Endothelial cell of umbilical vein (primary cell): ENCODE data around the gene RPS6KA5. TPM values are rescaled to one million over a fixed set of nuclear protein-coding genes. Genes with fewer than 3 reads are reported as not detected.
A peak's percentile ranks its signal among the peaks of the same experiment; 100 is the strongest.
"Not testable (repeated sequence)": the region's sequence is repeated elsewhere in the genome, so short reads cannot be mapped to it uniquely, and the experiment has no call there.

Source experiments
- BruUV-seq: library from RNA; stranded (reverse); fragments of 400-500 nt; replicated peaks from 2 replicates; lab custom pipeline; 2021; lab: Mats Ljungman, UMichigan
- CTCF ChIA-PET: fragments of 300-600, 350-600 bp; sonication (Branson Sonifier 250); formaldehyde crosslinking; loops from one replicate; lab custom pipeline; 2021; ENCODE audit warnings: antibody characterized with exemption, inconsistent platforms; lab: Charles Lee
- POLR2A ChIA-PET: fragments of 300-600, 350-600 bp; sonication (Branson Sonifier 250); formaldehyde crosslinking; loops from one replicate; lab custom pipeline; 2021; ENCODE audit warnings: antibody characterized with exemption, inconsistent platforms; lab: Charles Lee
- DNase-seq: peaks from one replicate; pipeline ENCODE4 v3.0.0-alpha.2; 2011; ENCODE audit warnings: low read depth, low spot score
- FAIRE-seq: peaks from 2 replicates; lab custom pipeline; 2011; peaks lifted over from hg19 to GRCh38; lab: Jason Lieb, UNC
- H2AFZ ChIP-seq: 2 replicates; pipeline ENCODE4 v1.6.0; 2012; ENCODE audit warnings: low read depth, low read length, control low read depth, inconsistent platforms
- H3K27ac ChIP-seq: 2 replicates; pipeline ENCODE4 v1.5.1; 2011; ENCODE audit warnings: low read depth, mild to moderate bottlenecking, control low read depth, low read length, moderate library complexity; ENCODE audit not compliant: insufficient read depth
- H3K27me3 ChIP-seq, 2 experiments: 2 replicates each; pipeline versions ENCODE4 v1.6.0 to v1.6.1; 2011; ENCODE audit warnings: low read length in 2 of 2, mixed read lengths in 1 of 2; ENCODE audit not compliant: control insufficient read depth in 2 of 2, insufficient read depth in 2 of 2
- H3K36me3 ChIP-seq, 2 experiments: 2 replicates in 1 of 2; 3 replicates in 1 of 2; pipeline ENCODE4 v1.5.1; 2011; ENCODE audit warnings: low read length in 2 of 2, mild to moderate bottlenecking in 1 of 2, moderate library complexity in 1 of 2; ENCODE audit not compliant: control insufficient read depth in 2 of 2, insufficient read depth in 2 of 2; ENCODE audit errors: extremely low read depth in 1 of 2
- H3K4me1 ChIP-seq: 3 replicates; pipeline ENCODE4 v1.5.1; 2011; ENCODE audit warnings: mild to moderate bottlenecking, low read length; ENCODE audit not compliant: control insufficient read depth, insufficient read depth; ENCODE audit errors: extremely low read depth
- H3K4me2 ChIP-seq: 2 replicates; pipeline ENCODE4 v1.6.1; 2011; ENCODE audit warnings: low read length, control low read depth, mixed read lengths; ENCODE audit not compliant: insufficient read depth
- H3K4me3 ChIP-seq, 3 experiments: fragments of 200-600 bp in 1 of 3; sonication (generic), shearing (Covaris generic) in 1 of 3; replicated peaks in 1 of 3; 2 replicates each; pipeline ENCODE4 v1.5.1; 2011 to 2016; ENCODE audit warnings: control low read depth in 3 of 3, low read length in 3 of 3, mild to moderate bottlenecking in 2 of 3, inconsistent platforms in 1 of 3, low read depth in 1 of 3, moderate library complexity in 1 of 3; ENCODE audit not compliant: insufficient read depth in 1 of 3
- H3K79me2 ChIP-seq: 2 replicates; pipeline ENCODE4 v1.6.0; 2012; ENCODE audit warnings: low read length, inconsistent platforms; ENCODE audit not compliant: control insufficient read depth, insufficient read depth
- H3K9ac ChIP-seq: replicated peaks from 2 replicates; pipeline ENCODE3; 2011; ENCODE audit warnings: low read length, control low read depth; ENCODE audit not compliant: insufficient read depth; ENCODE audit errors: extremely low read depth
- H3K9me1 ChIP-seq: replicated peaks from 3 replicates; pipeline ENCODE4 v1.6.0; 2011; ENCODE audit warnings: mild to moderate bottlenecking, low read length; ENCODE audit not compliant: control insufficient read depth, insufficient read depth; ENCODE audit errors: extremely low read depth
- H3K9me3 ChIP-seq: replicated peaks from 2 replicates; pipeline ENCODE4 v1.5.1; 2012; ENCODE audit warnings: low read length, inconsistent platforms; ENCODE audit not compliant: control insufficient read depth, insufficient read depth
- H4K20me1 ChIP-seq: replicated peaks from 2 replicates; pipeline ENCODE3; 2011; ENCODE audit warnings: mild to moderate bottlenecking, low read length; ENCODE audit not compliant: control insufficient read depth, insufficient read depth; ENCODE audit errors: extremely low read depth
- CTCF ChIP-seq, 2 donors: IDR thresholded peaks; 1 replicate in 1 of 2; 2 replicates in 1 of 2; pipeline ENCODE4 v1.5.1; 2011; ENCODE audit warnings: low read length in 2 of 2, mild to moderate bottlenecking in 2 of 2, moderate library complexity in 2 of 2, control low read depth in 1 of 2, inconsistent platforms in 1 of 2, low read depth in 1 of 2; ENCODE audit not compliant: insufficient read depth in 1 of 2; ENCODE audit errors: extremely low read depth in 1 of 2
- EZH2 ChIP-seq: IDR thresholded peaks from 2 replicates; pipeline ENCODE4 v1.6.1; 2012; ENCODE audit warnings: borderline replicate concordance, low read depth, mild to moderate bottlenecking, moderate library complexity, low read length, inconsistent platforms; ENCODE audit not compliant: severe bottlenecking
- FOS ChIP-seq: IDR thresholded peaks from 2 replicates; pipeline ENCODE4 v1.6.1; 2011; ENCODE audit warnings: mild to moderate bottlenecking, low read length, moderate library complexity, borderline replicate concordance; ENCODE audit not compliant: insufficient read depth
- GATA2 ChIP-seq: IDR thresholded peaks from 2 replicates; pipeline ENCODE4 v1.7.0; 2011; ENCODE audit warnings: low read depth, mild to moderate bottlenecking, moderate library complexity, mixed read lengths, low read length; ENCODE audit not compliant: insufficient read length, insufficient read depth
- JUN ChIP-seq: IDR thresholded peaks from 2 replicates; pipeline ENCODE4 v1.6.1; 2011; ENCODE audit warnings: borderline replicate concordance, low read depth; ENCODE audit not compliant: insufficient read length, insufficient read depth
- MAX ChIP-seq: IDR thresholded peaks from 2 replicates; pipeline ENCODE4 v1.6.1; 2011; ENCODE audit not compliant: insufficient read depth, insufficient read length
- MYC ChIP-seq: IDR thresholded peaks from one replicate; pipeline ENCODE4 v1.6.1; 2011; ENCODE audit warnings: mild to moderate bottlenecking, low read depth, low read length
- POLR2A ChIP-seq: IDR thresholded peaks from 2 replicates; pipeline ENCODE4 v1.6.1; 2012; ENCODE audit warnings: low read depth, mild to moderate bottlenecking, control low read depth, low read length
- POLR2AphosphoS5 ChIP-seq: IDR thresholded peaks from 2 replicates; pipeline ENCODE4 v1.6.1; 2012; ENCODE audit warnings: low read depth, mild to moderate bottlenecking, control low read depth, low read length, moderate library complexity; ENCODE audit not compliant: insufficient read depth
- dilution Hi-C: fragments of 300-500 bp; cut with MboI; formaldehyde crosslinking; loops from one replicate; pipeline ENCODE4 v1.15.0; 2019; ENCODE audit warnings: low sequenced_read_pairs; ENCODE audit not compliant: extremely low pct_ligation_motif_present
- intact Hi-C: fragments of 100-400 bp; cut with micrococcal nuclease; formaldehyde crosslinking; loops from one replicate; pipeline ENCODE4 v1.10.0; 2022
- polyA plus RNA-seq, 4 experiments: library from polyadenylated mRNA; depleted of rRNA in 3 of 4; stranded (reverse) in 3 of 4; unstranded in 1 of 4; fragments of >200 nt; gene quantifications; 2 replicates each; pipeline versions ENCODE4 v1.2.1 to v1.2.3, GENCODE V29; 2011 to 2012; ENCODE audit warnings: missing spikeins in 1 of 4
- total RNA-seq: library from RNA; stranded (reverse); gene quantifications from 2 replicates; pipeline ENCODE4 v1.2.3, GENCODE V29; 2021

The RPS6KA5 gene
- total and polyA plus RNA-seq, 2 donors (not counting 3 experiments of a cell fraction or from before 2014, with no cell fraction given): 2.9 to 5.4 TPM

DNA sequence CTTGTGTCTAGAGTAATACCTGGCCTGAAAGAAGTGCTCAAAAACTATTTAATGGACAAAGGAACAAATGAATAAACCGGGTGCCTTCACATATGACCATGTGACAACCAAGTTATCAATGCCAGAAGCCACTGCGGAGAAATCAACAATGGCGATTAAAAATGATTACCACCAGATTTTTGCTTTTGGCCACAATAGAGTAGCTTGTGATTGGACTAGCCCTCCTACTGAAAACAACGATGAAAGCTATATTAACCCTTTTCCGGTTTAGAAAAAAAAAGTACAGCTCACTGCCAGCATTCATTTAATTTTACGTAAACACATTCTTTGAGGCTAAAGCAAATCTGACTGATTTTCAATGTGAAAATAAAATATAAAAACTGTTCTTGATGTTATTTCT, 202.6 kb downstream of the RPS6KA5 start:
- Histone ChIP-seq H3K4me1 (no peaks in the 10 kb centered on the region), H3K79me2 (no peaks in the 10 kb centered on the region), H3K4me3 (no peak overlapping the region), H3K9me3 (no peaks in the 10 kb centered on the region), H3K9ac (no peak overlapping the region), H2AFZ (no peak overlapping the region), H3K4me2 (no peak overlapping the region), H3K27me3 (no peaks in the 10 kb centered on the region), H3K36me3 (no peaks in the 10 kb centered on the region), H3K27ac (no peak overlapping the region), H4K20me1 (no peaks in the 10 kb centered on the region), H3K9me1 (no peaks in the 10 kb centered on the region)
- BruUV-seq: no TSS peak
- intact Hi-C loops: no loop called here
- TF ChIP-seq MAX: no peak
- no peak for TF ChIP-seq GATA2
- no peak for TF ChIP-seq EZH2
- no peak for TF ChIP-seq FOS
- TF ChIP-seq POLR2AphosphoS5: no peak
- TF ChIP-seq JUN: no peak
- no peak for TF ChIP-seq POLR2A
- no peak for TF ChIP-seq CTCF (IDR thresholded peaks at IDR 0.05; ENCODE audit: extremely low read depth in 1 of 2, insufficient read depth in 1 of 2, low read depth in 1 of 2, low read length in 2 of 2)
- TF ChIP-seq MYC: no peak
- CTCF ChIA-PET: interaction anchor here (1.1 to 2.0 kb wide), 3 partner anchors 10 to 315 kb away, joined by 4 to 8 read pairs (median 4); no protein-coding TSS in a partner anchor
- FAIRE-seq (no peak), DNase-seq (peak; percentile 9)
- POLR2A ChIA-PET: interaction anchor here (0.8 kb wide), 1 partner anchor 54 kb away, joined by 3 read pairs; no protein-coding TSS in a partner anchor
- dilution Hi-C loops: no loop called here

GRCh38 chr14:90856115-90856514, 204.3 kb downstream of the RPS6KA5 start:
- H3K27ac ChIP-seq, dilution Hi-C loops: not testable (repeated sequence)

More at GRCh38 chr14:90856115-90856514, 204.3 kb downstream of the RPS6KA5 start:
- H3K9me3 ChIP-seq, BruUV-seq, POLR2A ChIA-PET, H4K20me1 ChIP-seq, H3K4me3 ChIP-seq, H3K4me1 ChIP-seq, intact Hi-C loops, DNase-seq, H3K9ac ChIP-seq, H3K79me2 ChIP-seq, CTCF ChIA-PET, FAIRE-seq, H3K9me1 ChIP-seq, H2AFZ ChIP-seq, H3K27me3 ChIP-seq, H3K4me2 ChIP-seq, H3K36me3 ChIP-seq: not testable (repeated sequence)
